CD14-positive monocyte (primary cell): ENCODE results near the gene AMBRA1. TPM values are rescaled to one million over a fixed set of nuclear protein-coding genes. Genes with fewer than 3 reads are reported as not detected.

Source experiments
- DNase-seq, 3 donors: peaks; one replicate each; pipeline ENCODE4 v3.0.0-alpha.2; 2011 to 2022
- H2AFZ ChIP-seq: 2 replicates; pipeline ENCODE4 v1.6.0; 2012; ENCODE audit warnings: mild to moderate bottlenecking, low read depth, low read length, inconsistent platforms; ENCODE audit not compliant: insufficient read depth, poor library complexity, severe bottlenecking
- H3K27ac ChIP-seq, 2 donors: 1 replicate in 1 of 2; 2 replicates in 1 of 2; pipeline ENCODE4 v1.5.1; 2012 to 2013; ENCODE audit warnings: low read length in 2 of 2, control low read depth in 1 of 2, inconsistent platforms in 1 of 2, low read depth in 1 of 2, mild to moderate bottlenecking in 1 of 2
- H3K27me3 ChIP-seq, 2 donors: one replicate each; pipeline versions ENCODE4 v1.6.0 to v1.6.1; 2011 to 2013; ENCODE audit warnings: low read length in 2 of 2; ENCODE audit not compliant: control insufficient read depth in 2 of 2, insufficient read depth in 2 of 2
- H3K36me3 ChIP-seq, 2 donors: replicated peaks in 1 of 2; 1 replicate in 1 of 2; 2 replicates in 1 of 2; pipeline versions ENCODE4 v1.5.1 to v1.6.1; 2012 to 2013; ENCODE audit warnings: low read length in 2 of 2, control low read depth in 1 of 2, inconsistent platforms in 1 of 2, mild to moderate bottlenecking in 1 of 2; ENCODE audit not compliant: insufficient read depth in 2 of 2, control insufficient read depth in 1 of 2
- H3K4me1 ChIP-seq, 2 donors: 1 replicate in 1 of 2; 2 replicates in 1 of 2; pipeline versions ENCODE4 v1.5.1 to v1.6.1; 2012 to 2013; ENCODE audit warnings: low read length in 2 of 2, control low read depth in 1 of 2, inconsistent platforms in 1 of 2, mild to moderate bottlenecking in 1 of 2, moderate library complexity in 1 of 2; ENCODE audit not compliant: insufficient read depth in 2 of 2, control insufficient read depth in 1 of 2
- H3K4me2 ChIP-seq: replicated peaks from 2 replicates; pipeline ENCODE3; 2012; ENCODE audit warnings: low read length, moderate library complexity, mild to moderate bottlenecking; ENCODE audit not compliant: poor library complexity, severe bottlenecking; ENCODE audit errors: extremely low read depth
- H3K4me3 ChIP-seq, 3 experiments: fragments of 200-600 bp in 1 of 3; sonication (generic) in 1 of 3; replicated peaks in 1 of 3; 1 replicate in 2 of 3; 2 replicates in 1 of 3; pipeline ENCODE4 v1.5.1; 2011 to 2013; ENCODE audit warnings: low read length in 3 of 3, mild to moderate bottlenecking in 3 of 3, control low read depth in 2 of 3, low read depth in 2 of 3, inconsistent platforms in 1 of 3, moderate library complexity in 1 of 3
- H3K79me2 ChIP-seq: 2 replicates; pipeline ENCODE4 v1.6.0; 2012; ENCODE audit warnings: mild to moderate bottlenecking, control low read depth, inconsistent platforms, low read length, moderate library complexity; ENCODE audit not compliant: insufficient read depth
- H3K9ac ChIP-seq: 2 replicates; pipeline ENCODE4 v1.6.0; 2017; ENCODE audit warnings: low read length, mild to moderate bottlenecking; ENCODE audit not compliant: insufficient read depth, poor library complexity, severe bottlenecking
- H3K9me3 ChIP-seq, 2 donors: replicated peaks in 1 of 2; 1 replicate in 1 of 2; 2 replicates in 1 of 2; pipeline versions ENCODE4 v1.5.1 to v1.6.1; 2012 to 2013; ENCODE audit warnings: low read length in 2 of 2, control low read depth in 1 of 2; ENCODE audit not compliant: control insufficient read depth in 1 of 2, insufficient read depth in 1 of 2
- H4K20me1 ChIP-seq: 2 replicates; pipeline ENCODE4 v1.6.0; 2012; ENCODE audit warnings: mild to moderate bottlenecking, low read length, control low read depth, moderate library complexity; ENCODE audit not compliant: insufficient read depth
- H3K27ac Mint-ChIP-seq, 7 donors: one replicate each; pipeline ENCODE4 v1.8.0; 2020; ENCODE audit warnings: mild to moderate bottlenecking in 7 of 7, mixed read lengths in 7 of 7, moderate library complexity in 6 of 7, inconsistent platforms in 2 of 7
- H3K27me3 Mint-ChIP-seq, 3 donors: one replicate each; pipeline ENCODE4 v1.8.0; 2021 to 2022; ENCODE audit warnings: low read depth in 3 of 3, mild to moderate bottlenecking in 3 of 3, mixed read lengths in 3 of 3, moderate library complexity in 3 of 3, inconsistent platforms in 1 of 3
- H3K36me3 Mint-ChIP-seq, 2 donors: one replicate each; pipeline ENCODE4 v1.8.0; 2020; ENCODE audit warnings: mixed read lengths in 2 of 2, inconsistent platforms in 1 of 2, mild to moderate bottlenecking in 1 of 2
- H3K4me1 Mint-ChIP-seq: one replicate; pipeline ENCODE4 v1.8.0; 2020; ENCODE audit warnings: mild to moderate bottlenecking, mixed read lengths
- H3K4me3 Mint-ChIP-seq, 2 donors: one replicate each; pipeline ENCODE4 v1.8.0; 2020; ENCODE audit warnings: mild to moderate bottlenecking in 2 of 2, mixed read lengths in 2 of 2, moderate library complexity in 1 of 2
- H3K9me3 Mint-ChIP-seq, 7 donors: one replicate each; pipeline ENCODE4 v1.8.0; 2020 to 2022; ENCODE audit warnings: mixed read lengths in 7 of 7, mild to moderate bottlenecking in 6 of 7, moderate library complexity in 6 of 7, inconsistent platforms in 2 of 7
- CTCF ChIP-seq: fragments of 200-600 bp; IDR thresholded peaks from one replicate; pipeline ENCODE4 v1.8.0; 2022; ENCODE audit warnings: antibody characterized with exemption, mild to moderate bottlenecking
- WGBS: methylation state at CpG from one replicate; pipeline ENCODE4 v1.1.5; 2013; ENCODE audit warnings: missing lambda C conversion rate; ENCODE audit not compliant: insufficient coverage; 5-methylcytosine and 5-hydroxymethylcytosine counted together
- intact Hi-C, 2 donors: fragments of 100-400 bp; cut with micrococcal nuclease; formaldehyde crosslinking; loops; one replicate each; pipeline versions ENCODE4 v1.15.0 to v1.15.1; 2023
- polyA plus RNA-seq, 3 donors: library from polyadenylated mRNA; depleted of rRNA in 1 of 3; unstranded in 2 of 3; stranded (reverse) in 1 of 3; fragments of 300-500 nt in 2 of 3; fragments of >200 nt in 1 of 3; fragmentation: Illumina TruSeq in 2 of 3; gene quantifications; 1 replicate in 2 of 3; 2 replicates in 1 of 3; pipeline ENCODE4 v1.2.3, GENCODE V29; 2012 to 2021

Gene AMBRA1
- polyA plus RNA-seq, 3 donors: 2.1 to 6.1 (median 3.8) TPM

GRCh38 chr11:46397526-46397925, 196.3 kb downstream of the AMBRA1 start:
- Mint-ChIP-seq H3K9me3 (peaks cover 0 to 10% (median 5%) of the 10 kb centered on the region in 7 donors), H3K4me1 (peaks cover 9% of the 10 kb centered on the region), H3K36me3 (peaks cover 36 to 47% of the 10 kb centered on the region in 2 donors), H3K27ac (no peak overlapping the region), H3K27me3 (peaks cover 13 to 17% (median 16%) of the 10 kb centered on the region in 3 donors), H3K4me3 (no peak overlapping the region)
- H4K20me1 ChIP-seq: peaks cover 18% of the 10 kb centered on the region
- H3K36me3 ChIP-seq: peaks cover 23 to 45% of the 10 kb centered on the region in 2 donors
- peaks cover 7 to 8% of the 10 kb centered on the region in 2 donors for H3K4me1 ChIP-seq
- H3K79me2 ChIP-seq: no peaks in the 10 kb centered on the region
- peaks cover 5 to 13% of the 10 kb centered on the region in 2 donors for H3K27me3 ChIP-seq
- DNase-seq: no peak
- H3K9ac ChIP-seq: no peak overlapping the region
- no peak overlapping the region for H2AFZ ChIP-seq
- intact Hi-C loops: no loop called here
- H3K27ac ChIP-seq: no peak overlapping the region
- no peaks in the 10 kb centered on the region for H3K9me3 ChIP-seq
- TF ChIP-seq CTCF: no peak
- no peak overlapping the region for H3K4me3 ChIP-seq
- 98% methylated on average over 11 of the region's 19 CpGs for WGBS
- H3K4me2 ChIP-seq: no peak overlapping the region

- intact Hi-C loops: no loop called here
- H3K79me2 ChIP-seq: no peaks in the 10 kb centered on the region
- peaks cover 37 to 47% (median 41%) of the 10 kb centered on the region in 3 donors for H3K27me3 Mint-ChIP-seq
- peaks cover 27% of the 10 kb centered on the region for H3K4me1 Mint-ChIP-seq
- no peak overlapping the region for H3K4me3 ChIP-seq
- H3K9ac ChIP-seq: no peak overlapping the region
- H3K4me3 Mint-ChIP-seq: peak overlapping the region in 1 of 2 donors; percentile 92
- no peak overlapping the region for H2AFZ ChIP-seq
- H3K9me3 Mint-ChIP-seq: peaks cover 0 to 15% (median 5%) of the 10 kb centered on the region in 7 donors
- TF ChIP-seq CTCF: no peak
- H3K27ac Mint-ChIP-seq: no peak overlapping the region
- H4K20me1 ChIP-seq: peaks cover 40% of the 10 kb centered on the region
- DNase-seq: no peak
- no peak overlapping the region for H3K4me2 ChIP-seq
- no peak overlapping the region for H3K27ac ChIP-seq
- peaks cover 32 to 42% of the 10 kb centered on the region in 2 donors for H3K27me3 ChIP-seq
- no CpG with 5 or more reads among the region's 4 CpGs for WGBS
- peaks cover 22 to 24% of the 10 kb centered on the region in 2 donors for H3K36me3 Mint-ChIP-seq
- H3K9me3 ChIP-seq: peaks cover 3 to 13% of the 10 kb centered on the region in 2 donors
- peaks cover 25 to 44% of the 10 kb centered on the region in 2 donors for H3K4me1 ChIP-seq
- peaks cover 17 to 21% of the 10 kb centered on the region in 2 donors for H3K36me3 ChIP-seq
Observed at GRCh38 chr11:46393759-46394158, 200.1 kb downstream of the AMBRA1 start.
